ENCODE measurements around the gene SPTLC2.

Gene SPTLC2

GRCh38 chr14:77467801-77468200 is 148.6 kb downstream of the SPTLC2 start:
- H3K4me3 ChIP-seq (replicated peaks; ENCODE audit: low read depth, low read length): no peak overlapping the region
- DNase-seq (ENCODE audit: extremely low read depth, low read depth): no peak
- TF ChIP-seq CTCF (IDR thresholded peaks at IDR 0.05; ENCODE audit: low read depth, low read length, missing control alignments): no peak

GRCh38 chr14:77459072-77459723 is 157.2 kb downstream of the SPTLC2 start:
- TF ChIP-seq CTCF (IDR thresholded peaks at IDR 0.05; ENCODE audit: low read depth, low read length, missing control alignments): peak; percentile 70
- peak overlapping the region; percentile 94 for H3K4me3 ChIP-seq (replicated peaks; ENCODE audit: low read depth, low read length)
- DNase-seq (ENCODE audit: extremely low read depth, low read depth): peak; percentile 45

DNA sequence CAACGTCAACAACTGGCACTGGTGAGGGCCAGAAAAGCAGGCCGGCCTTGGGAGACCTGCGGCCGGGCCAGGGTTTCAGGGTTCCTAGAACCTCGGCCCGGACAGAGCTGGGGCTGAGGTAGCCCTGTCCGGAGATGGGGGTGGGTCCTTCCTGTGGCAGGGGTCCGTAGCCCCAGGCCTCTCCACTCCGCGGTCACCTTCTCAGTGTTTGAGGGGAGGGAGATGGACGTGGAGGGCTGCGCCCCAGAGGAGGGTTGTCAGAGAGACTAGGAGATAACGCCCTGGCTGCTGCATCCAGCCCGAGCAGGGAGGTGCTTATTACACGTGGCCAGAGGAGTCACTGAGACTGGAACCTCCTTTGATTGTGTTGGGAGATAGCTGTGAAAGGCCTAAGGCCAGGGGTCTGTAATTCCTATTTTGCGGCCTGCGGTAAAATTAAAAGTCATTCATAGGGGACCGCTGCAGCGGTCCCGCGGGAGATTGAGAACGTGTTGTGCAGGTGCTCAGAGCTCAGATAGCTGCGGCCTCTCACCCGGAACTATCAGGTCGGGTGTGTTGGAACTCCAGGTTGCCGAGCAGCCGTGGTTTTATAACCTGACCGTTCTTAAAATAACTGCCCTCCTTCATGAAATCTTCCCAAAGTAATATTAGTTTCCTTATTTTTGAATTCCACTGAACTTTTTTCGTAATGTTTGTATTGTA is 158.0 kb downstream of the SPTLC2 start:
- no peak for TF ChIP-seq CTCF (IDR thresholded peaks at IDR 0.05; ENCODE audit: low read depth, low read length, missing control alignments)
- DNase-seq (ENCODE audit: extremely low read depth, low read depth): no peak
- peak overlapping the region; percentile 94 for H3K4me3 ChIP-seq (replicated peaks; ENCODE audit: low read depth, low read length)

- DNase-seq (ENCODE audit: extremely low read depth, low read depth): peak; percentile 99
- peak within 1 kb of the TSS; percentile 94 for H3K4me3 ChIP-seq (replicated peaks; ENCODE audit: low read depth, low read length)
- no peak for TF ChIP-seq CTCF (IDR thresholded peaks at IDR 0.05; ENCODE audit: low read depth, low read length, missing control alignments)
These were observed 158.8 kb downstream of the SPTLC2 start, which contains the start of the genes AHSA1 and VIPAS39 for GRCh38 chr14:77457522-77458248. TSS of gene AHSA1 (plus strand) at chr14:77458093. CDS start at chr14:77458190, 97 bp downstream. TSS of gene VIPAS39 (minus strand) at chr14:77457601. CDS start at chr14:77454102, 3,499 bp downstream.

GRCh38 chr14:77457115-77457521 is 159.3 kb downstream of the SPTLC2 start:
- DNase-seq (ENCODE audit: extremely low read depth, low read depth): no peak
- H3K4me3 ChIP-seq (replicated peaks; ENCODE audit: low read depth, low read length): peak overlapping the region; percentile 94
- TF ChIP-seq CTCF (IDR thresholded peaks at IDR 0.05; ENCODE audit: low read depth, low read length, missing control alignments): no peak
